ENCODE measurements around the gene IQSEC2. TPM values are rescaled to one million over a fixed set of nuclear protein-coding genes. Genes with fewer than 3 reads are reported as not detected.

IQSEC2 gene
- total RNA-seq, 1 donor from 2014 or later: 8.0 TPM

- peaks cover 6% of the 10 kb centered on the region for H3K36me3 Mint-ChIP-seq (ENCODE audit: low read depth)
- no peaks in the 10 kb centered on the region for H3K4me1 Mint-ChIP-seq (ENCODE audit: low read depth)
- H3K9me3 Mint-ChIP-seq (ENCODE audit: low read depth): no peaks in the 10 kb centered on the region
- H3K27me3 Mint-ChIP-seq (ENCODE audit: low read depth): no peaks in the 10 kb centered on the region
- H3K27ac Mint-ChIP-seq (ENCODE audit: unreplicated experiment): no peak overlapping the region
- DNase-seq (ENCODE audit: low spot score): peak; percentile 6
- TF ChIP-seq CTCF (IDR thresholded peaks at IDR 0.05): no peak
- no peak overlapping the region for H3K4me3 Mint-ChIP-seq (ENCODE audit: unreplicated experiment)
Observed at GRCh38 chrX:53242310-53242709, 39.1 kb downstream of the IQSEC2 start.

GRCh38 chrX:53241558-53241957, 39.8 kb downstream of the IQSEC2 start:
- H3K9me3 Mint-ChIP-seq (ENCODE audit: low read depth): no peaks in the 10 kb centered on the region
- H3K36me3 Mint-ChIP-seq (ENCODE audit: low read depth): peaks cover 6% of the 10 kb centered on the region
- no peak overlapping the region for H3K27ac Mint-ChIP-seq (ENCODE audit: unreplicated experiment)
- H3K27me3 Mint-ChIP-seq (ENCODE audit: low read depth): no peaks in the 10 kb centered on the region
- no peak overlapping the region for H3K4me3 Mint-ChIP-seq (ENCODE audit: unreplicated experiment)
- no peaks in the 10 kb centered on the region for H3K4me1 Mint-ChIP-seq (ENCODE audit: low read depth)
- TF ChIP-seq CTCF (IDR thresholded peaks at IDR 0.05): no peak
- peak; percentile 54 for DNase-seq (ENCODE audit: low spot score)

GRCh38 chrX:53239474-53239873, 41.9 kb downstream of the IQSEC2 start:
- H3K4me3 Mint-ChIP-seq (ENCODE audit: unreplicated experiment): no peak overlapping the region
- H3K36me3 Mint-ChIP-seq (ENCODE audit: low read depth): peaks cover 5% of the 10 kb centered on the region
- no peaks in the 10 kb centered on the region for H3K4me1 Mint-ChIP-seq (ENCODE audit: low read depth)
- peak; percentile 35 for DNase-seq (ENCODE audit: low spot score)
- H3K27me3 Mint-ChIP-seq (ENCODE audit: low read depth): no peaks in the 10 kb centered on the region
- H3K27ac Mint-ChIP-seq (ENCODE audit: unreplicated experiment): no peak overlapping the region
- no peaks in the 10 kb centered on the region for H3K9me3 Mint-ChIP-seq (ENCODE audit: low read depth)
- peak; percentile 27 for TF ChIP-seq CTCF (IDR thresholded peaks at IDR 0.05)

- Mint-ChIP-seq H3K9me3 (ENCODE audit: low read depth) (no peaks in the 10 kb centered on the region), H3K27ac (ENCODE audit: unreplicated experiment) (no peak overlapping the region), H3K4me3 (ENCODE audit: unreplicated experiment) (no peak overlapping the region), H3K36me3 (ENCODE audit: low read depth) (peaks cover 5% of the 10 kb centered on the region), H3K27me3 (ENCODE audit: low read depth) (no peaks in the 10 kb centered on the region), H3K4me1 (ENCODE audit: low read depth) (no peaks in the 10 kb centered on the region)
- DNase-seq (ENCODE audit: low spot score): peak; percentile 11
- no peak for TF ChIP-seq CTCF (IDR thresholded peaks at IDR 0.05)
Observed at GRCh38 chrX:53237056-53237455, 44.3 kb downstream of the IQSEC2 start.

- Mint-ChIP-seq H3K36me3 (ENCODE audit: low read depth) (peaks cover 3% of the 10 kb centered on the region), H3K27ac (ENCODE audit: unreplicated experiment) (no peak overlapping the region), H3K9me3 (ENCODE audit: low read depth) (no peaks in the 10 kb centered on the region), H3K4me1 (ENCODE audit: low read depth) (no peaks in the 10 kb centered on the region), H3K27me3 (ENCODE audit: low read depth) (no peaks in the 10 kb centered on the region), H3K4me3 (ENCODE audit: unreplicated experiment) (no peak overlapping the region)
- no peak for DNase-seq (ENCODE audit: low spot score)
- no peak for TF ChIP-seq CTCF (IDR thresholded peaks at IDR 0.05)
Observed at GRCh38 chrX:53236025-53236679, 45.2 kb downstream of the IQSEC2 start.
